HG03342 (cell line): ENCODE results near the gene SPINK2.
A peak's percentile ranks its signal among the peaks of the same experiment; 100 is the strongest.

Experiments
- ATAC-seq: cut with Tn5 transposase; IDR thresholded peaks from one replicate; pipeline ENCODE4 v1.9.1; 2021; ENCODE audit warnings: mild to moderate bottlenecking, moderate library complexity; ENCODE audit not compliant: unreplicated experiment

Gene SPINK2

GRCh38 chr4:56799824-56800756, 21.4 kb downstream of the SPINK2 start:
- peak; percentile 94 for ATAC-seq

GRCh38 chr4:56799161-56799759, 22.2 kb downstream of the SPINK2 start:
- no peak for ATAC-seq

- ATAC-seq = no peak
Measured at GRCh38 chr4:56796211-56796610, 25.3 kb downstream of the SPINK2 start.

- no peak for ATAC-seq
Measured at GRCh38 chr4:56791316-56791715, 30.2 kb downstream of the SPINK2 start.

- no peak for ATAC-seq
Measured at GRCh38 chr4:56790691-56791091, 30.8 kb downstream of the SPINK2 start.

- no peak for ATAC-seq
Measured at GRCh38 chr4:56788081-56788480, 33.4 kb downstream of the SPINK2 start.

GRCh38 chr4:56787380-56787779, 34.1 kb downstream of the SPINK2 start:
- no peak for ATAC-seq

GRCh38 chr4:56786955-56787354, 34.5 kb downstream of the SPINK2 start:
- ATAC-seq = no peak

GRCh38 chr4:56783986-56784385, 37.5 kb downstream of the SPINK2 start:
- ATAC-seq = no peak

- no peak for ATAC-seq
Measured at GRCh38 chr4:56782019-56782418, 39.5 kb downstream of the SPINK2 start.

GRCh38 chr4:56773346-56773745, 48.2 kb downstream of the SPINK2 start:
- no peak for ATAC-seq

GRCh38 chr4:56772134-56772533, 49.4 kb downstream of the SPINK2 start:
- ATAC-seq = no peak

- no peak for ATAC-seq
Measured at GRCh38 chr4:56768763-56769162, 52.7 kb downstream of the SPINK2 start.

GRCh38 chr4:56768316-56768715, 53.2 kb downstream of the SPINK2 start:
- no peak for ATAC-seq

GRCh38 chr4:56767567-56767966, 53.9 kb downstream of the SPINK2 start:
- no peak for ATAC-seq

GRCh38 chr4:56764775-56765174, 56.7 kb downstream of the SPINK2 start:
- no peak for ATAC-seq

- no peak for ATAC-seq
Measured at GRCh38 chr4:56764223-56764622, 57.3 kb downstream of the SPINK2 start.

GRCh38 chr4:56762484-56763250, 58.8 kb downstream of the SPINK2 start:
- no peak for ATAC-seq

- no peak for ATAC-seq
Measured at GRCh38 chr4:56760183-56760582, 61.3 kb downstream of the SPINK2 start.
